Measurements from ENCODE around the gene PCDHGB6.
"Not testable (repeated sequence)": the region's sequence is repeated elsewhere in the genome, so short reads cannot be mapped to it uniquely, and the experiment has no call there.

PCDHGB6 gene

GRCh38 chr5:141421489-141421855, 13.7 kb downstream of the PCDHGB6 start:
- Mint-ChIP-seq H3K4me1 (peaks cover 13% of the 10 kb centered on the region), H3K9me3 (peaks cover 41% of the 10 kb centered on the region), H3K4me3 (peak overlapping the region; percentile 77), H3K27ac (no peak overlapping the region), H3K36me3 (ENCODE audit: low read depth) (peaks cover 37% of the 10 kb centered on the region), H3K27me3 (peaks cover 76% of the 10 kb centered on the region)
- ATAC-seq (no peak), DNase-seq (no peak)

- H3K36me3 Mint-ChIP-seq (ENCODE audit: low read depth): peaks cover 39% of the 10 kb centered on the region
- DNase-seq: no peak
- peaks cover 40% of the 10 kb centered on the region for H3K9me3 Mint-ChIP-seq
- H3K4me3 Mint-ChIP-seq: no peak overlapping the region
- no peak for ATAC-seq
- peaks cover 82% of the 10 kb centered on the region for H3K27me3 Mint-ChIP-seq
- no peak overlapping the region for H3K27ac Mint-ChIP-seq
- H3K4me1 Mint-ChIP-seq: peaks cover 10% of the 10 kb centered on the region
Observed at GRCh38 chr5:141422742-141423291, 15.0 kb downstream of the PCDHGB6 start.

DNA sequence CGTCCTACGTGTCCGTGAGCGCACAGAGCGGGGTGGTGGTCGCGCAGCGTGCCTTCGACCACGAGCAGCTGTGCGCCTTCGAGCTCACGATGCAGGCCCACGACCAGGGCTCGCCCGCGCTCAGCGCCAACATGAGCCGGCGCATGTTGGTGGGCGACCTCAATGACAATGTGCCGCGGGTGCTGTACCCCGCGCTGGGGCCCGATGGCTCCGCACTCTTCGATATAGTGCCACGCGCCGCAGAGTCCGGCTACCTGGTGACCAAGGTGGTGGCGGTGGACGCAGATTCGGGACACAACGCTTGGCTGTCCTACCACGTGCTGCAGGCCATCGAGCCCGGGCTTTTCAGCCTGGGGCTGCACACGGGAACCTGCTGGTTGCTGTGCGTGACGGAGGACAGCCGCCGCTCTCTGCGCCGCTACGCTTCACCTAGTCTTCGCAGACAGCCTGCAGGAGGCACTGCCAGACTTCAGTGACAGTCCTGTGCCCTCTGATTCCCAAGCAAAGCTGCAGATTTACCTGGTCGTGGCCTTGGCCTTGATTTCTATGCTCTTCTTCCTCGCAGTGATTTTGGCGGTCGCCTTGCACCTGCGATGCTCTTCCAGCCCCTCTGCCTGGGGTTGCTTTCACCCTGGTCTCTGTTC, 20.1 kb downstream of the PCDHGB6 start:
- Mint-ChIP-seq H3K27ac (no peak overlapping the region), H3K9me3 (peaks cover 27% of the 10 kb centered on the region), H3K4me3 (no peak overlapping the region), H3K36me3 (ENCODE audit: low read depth) (peaks cover 33% of the 10 kb centered on the region), H3K4me1 (peaks cover 12% of the 10 kb centered on the region), H3K27me3 (peaks cover 70% of the 10 kb centered on the region)
- DNase-seq: no peak
- ATAC-seq: no peak

DNA sequence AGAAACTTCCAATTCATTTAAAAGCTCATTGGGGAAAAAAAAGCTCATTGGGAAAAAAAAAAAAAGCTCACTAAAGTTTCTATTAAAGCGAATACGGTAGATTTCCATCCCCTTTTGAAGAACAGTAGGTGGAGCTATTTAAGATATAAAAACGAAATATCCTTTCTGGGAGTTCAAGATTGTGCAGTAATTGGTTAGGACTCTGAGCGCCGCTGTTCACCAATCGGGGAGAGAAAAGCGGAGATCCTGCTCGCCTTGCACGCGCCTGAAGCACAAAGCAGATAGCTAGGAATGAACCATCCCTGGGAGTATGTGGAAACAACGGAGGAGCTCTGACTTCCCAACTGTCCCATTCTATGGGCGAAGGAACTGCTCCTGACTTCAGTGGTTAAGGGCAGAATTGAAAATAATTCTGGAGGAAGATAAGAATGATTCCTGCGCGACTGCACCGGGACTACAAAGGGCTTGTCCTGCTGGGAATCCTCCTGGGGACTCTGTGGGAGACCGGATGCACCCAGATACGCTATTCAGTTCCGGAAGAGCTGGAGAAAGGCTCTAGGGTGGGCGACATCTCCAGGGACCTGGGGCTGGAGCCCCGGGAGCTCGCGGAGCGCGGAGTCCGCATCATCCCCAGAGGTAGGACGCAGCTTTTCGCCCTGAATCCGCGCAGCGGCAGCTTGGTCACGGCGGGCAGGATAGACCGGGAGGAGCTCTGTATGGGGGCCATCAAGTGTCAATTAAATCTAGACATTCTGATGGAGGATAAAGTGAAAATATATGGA, 22.7 kb downstream of the PCDHGB6 start, which contains the start of gene PCDHGA12:
TSS of gene PCDHGA12 (plus strand) at position 176 of the 782 bp plus-strand sequence. CDS start at position 429, 253 bp downstream.
- Mint-ChIP-seq H3K4me3 (peak within 1 kb of the TSS; percentile 59), H3K27me3 (peaks cover 71% of the 10 kb centered on the region), H3K4me1 (peaks cover 13% of the 10 kb centered on the region), H3K9me3 (peaks cover 29% of the 10 kb centered on the region), H3K27ac (no peak within 1 kb of the TSS), H3K36me3 (ENCODE audit: low read depth) (peaks cover 31% of the 10 kb centered on the region)
- ATAC-seq: no peak
- DNase-seq: no peak

- peaks cover 31% of the 10 kb centered on the region for H3K36me3 Mint-ChIP-seq (ENCODE audit: low read depth)
- DNase-seq (no peak), ATAC-seq (no peak)
- H3K27me3 Mint-ChIP-seq: peaks cover 68% of the 10 kb centered on the region
- peak overlapping the region; percentile 59 for H3K4me3 Mint-ChIP-seq
- no peak overlapping the region for H3K27ac Mint-ChIP-seq
- H3K4me1 Mint-ChIP-seq: peaks cover 13% of the 10 kb centered on the region
- peaks cover 29% of the 10 kb centered on the region for H3K9me3 Mint-ChIP-seq
Observed at GRCh38 chr5:141431286-141431685, 23.5 kb downstream of the PCDHGB6 start.

DNA sequence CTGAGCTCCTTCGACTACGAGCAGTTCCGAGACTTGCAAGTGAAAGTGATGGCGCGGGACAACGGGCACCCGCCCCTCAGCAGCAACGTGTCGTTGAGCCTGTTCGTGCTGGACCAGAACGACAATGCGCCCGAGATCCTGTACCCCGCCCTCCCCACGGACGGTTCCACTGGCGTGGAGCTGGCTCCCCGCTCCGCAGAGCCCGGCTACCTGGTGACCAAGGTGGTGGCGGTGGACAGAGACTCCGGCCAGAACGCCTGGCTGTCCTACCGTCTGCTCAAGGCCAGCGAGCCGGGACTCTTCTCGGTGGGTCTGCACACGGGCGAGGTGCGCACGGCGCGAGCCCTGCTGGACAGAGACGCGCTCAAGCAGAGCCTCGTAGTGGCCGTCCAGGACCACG, 24.5 kb downstream of the PCDHGB6 start:
- H3K36me3 Mint-ChIP-seq (ENCODE audit: low read depth): peaks cover 28% of the 10 kb centered on the region
- H3K27me3 Mint-ChIP-seq: peaks cover 66% of the 10 kb centered on the region
- H3K9me3 Mint-ChIP-seq: peaks cover 29% of the 10 kb centered on the region
- H3K27ac Mint-ChIP-seq, DNase-seq, H3K4me3 Mint-ChIP-seq, ATAC-seq: not testable (repeated sequence)
- peaks cover 13% of the 10 kb centered on the region for H3K4me1 Mint-ChIP-seq

DNA sequence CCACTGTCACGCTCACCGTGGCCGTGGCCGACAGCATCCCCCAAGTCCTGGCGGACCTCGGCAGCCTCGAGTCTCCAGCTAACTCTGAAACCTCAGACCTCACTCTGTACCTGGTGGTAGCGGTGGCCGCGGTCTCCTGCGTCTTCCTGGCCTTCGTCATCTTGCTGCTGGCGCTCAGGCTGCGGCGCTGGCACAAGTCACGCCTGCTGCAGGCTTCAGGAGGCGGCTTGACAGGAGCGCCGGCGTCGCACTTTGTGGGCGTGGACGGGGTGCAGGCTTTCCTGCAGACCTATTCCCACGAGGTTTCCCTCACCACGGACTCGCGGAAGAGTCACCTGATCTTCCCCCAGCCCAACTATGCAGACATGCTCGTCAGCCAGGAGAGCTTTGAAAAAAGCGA, 24.9 kb downstream of the PCDHGB6 start:
- peaks cover 13% of the 10 kb centered on the region for H3K4me1 Mint-ChIP-seq
- H3K27ac Mint-ChIP-seq, ATAC-seq, DNase-seq, H3K4me3 Mint-ChIP-seq: not testable (repeated sequence)
- peaks cover 63% of the 10 kb centered on the region for H3K27me3 Mint-ChIP-seq
- peaks cover 28% of the 10 kb centered on the region for H3K36me3 Mint-ChIP-seq (ENCODE audit: low read depth)
- peaks cover 29% of the 10 kb centered on the region for H3K9me3 Mint-ChIP-seq

GRCh38 chr5:141434006-141434405, 26.2 kb downstream of the PCDHGB6 start:
- H3K36me3 Mint-ChIP-seq (ENCODE audit: low read depth): peaks cover 23% of the 10 kb centered on the region
- ATAC-seq (no peak), DNase-seq (no peak)
- peaks cover 24% of the 10 kb centered on the region for H3K9me3 Mint-ChIP-seq
- peaks cover 57% of the 10 kb centered on the region for H3K27me3 Mint-ChIP-seq
- no peak overlapping the region for H3K27ac Mint-ChIP-seq
- H3K4me3 Mint-ChIP-seq: no peak overlapping the region
- peaks cover 13% of the 10 kb centered on the region for H3K4me1 Mint-ChIP-seq

DNA sequence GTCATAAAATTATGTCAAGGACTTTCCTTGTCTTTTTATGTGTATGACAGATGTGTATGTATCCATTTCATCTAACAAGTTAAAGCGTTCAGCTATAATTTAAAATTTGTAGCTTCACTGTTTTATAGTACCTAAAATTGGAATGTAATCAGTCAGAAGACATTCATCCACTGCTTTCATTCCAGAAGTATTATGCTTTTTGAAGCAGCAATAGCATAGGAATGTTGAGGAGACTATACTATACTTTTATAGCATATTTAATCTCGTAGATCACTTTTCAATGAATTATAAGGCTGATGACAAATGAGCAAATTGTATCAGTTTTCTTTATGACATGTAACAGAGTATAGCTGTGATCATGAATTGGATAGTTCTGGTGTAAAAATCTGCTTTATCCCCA, 29.4 kb downstream of the PCDHGB6 start:
- DNase-seq (no peak), ATAC-seq (no peak)
- Mint-ChIP-seq H3K27ac (no peak overlapping the region), H3K27me3 (peaks cover 38% of the 10 kb centered on the region), H3K36me3 (ENCODE audit: low read depth) (peaks cover 2% of the 10 kb centered on the region), H3K9me3 (peaks cover 15% of the 10 kb centered on the region), H3K4me3 (no peak overlapping the region), H3K4me1 (peaks cover 1% of the 10 kb centered on the region)

- Mint-ChIP-seq H3K4me3 (no peak overlapping the region), H3K27ac (no peak overlapping the region), H3K4me1 (no peaks in the 10 kb centered on the region), H3K9me3 (peaks cover 4% of the 10 kb centered on the region), H3K36me3 (ENCODE audit: low read depth) (no peaks in the 10 kb centered on the region), H3K27me3 (peaks cover 23% of the 10 kb centered on the region)
- DNase-seq (no peak), ATAC-seq (no peak)
Observed at GRCh38 chr5:141439411-141440141, 31.8 kb downstream of the PCDHGB6 start.

DNA sequence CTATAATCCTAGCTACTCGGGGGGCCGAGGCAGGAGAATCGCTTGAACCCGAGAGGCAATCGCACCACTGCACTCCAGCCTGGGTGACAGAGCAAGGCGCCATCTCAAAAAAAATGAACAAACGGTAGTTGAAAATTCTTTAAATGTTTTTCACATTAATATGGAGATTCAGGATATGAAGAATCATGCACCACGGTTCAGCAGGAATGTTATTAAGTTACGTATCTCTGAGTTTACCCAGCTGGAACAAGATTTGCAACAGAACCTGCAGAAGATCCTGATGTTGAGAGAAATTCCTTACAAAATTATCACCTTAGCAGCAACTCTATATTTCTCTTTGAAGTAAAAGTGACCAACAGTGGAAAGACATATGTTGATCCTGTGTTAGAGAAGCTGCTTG, 32.5 kb downstream of the PCDHGB6 start:
- H3K27ac Mint-ChIP-seq: no peak overlapping the region
- no peaks in the 10 kb centered on the region for H3K4me1 Mint-ChIP-seq
- H3K9me3 Mint-ChIP-seq: peaks cover 4% of the 10 kb centered on the region
- H3K4me3 Mint-ChIP-seq: no peak overlapping the region
- H3K27me3 Mint-ChIP-seq: peaks cover 25% of the 10 kb centered on the region
- H3K36me3 Mint-ChIP-seq (ENCODE audit: low read depth): no peaks in the 10 kb centered on the region
- DNase-seq (no peak), ATAC-seq (no peak)

DNA sequence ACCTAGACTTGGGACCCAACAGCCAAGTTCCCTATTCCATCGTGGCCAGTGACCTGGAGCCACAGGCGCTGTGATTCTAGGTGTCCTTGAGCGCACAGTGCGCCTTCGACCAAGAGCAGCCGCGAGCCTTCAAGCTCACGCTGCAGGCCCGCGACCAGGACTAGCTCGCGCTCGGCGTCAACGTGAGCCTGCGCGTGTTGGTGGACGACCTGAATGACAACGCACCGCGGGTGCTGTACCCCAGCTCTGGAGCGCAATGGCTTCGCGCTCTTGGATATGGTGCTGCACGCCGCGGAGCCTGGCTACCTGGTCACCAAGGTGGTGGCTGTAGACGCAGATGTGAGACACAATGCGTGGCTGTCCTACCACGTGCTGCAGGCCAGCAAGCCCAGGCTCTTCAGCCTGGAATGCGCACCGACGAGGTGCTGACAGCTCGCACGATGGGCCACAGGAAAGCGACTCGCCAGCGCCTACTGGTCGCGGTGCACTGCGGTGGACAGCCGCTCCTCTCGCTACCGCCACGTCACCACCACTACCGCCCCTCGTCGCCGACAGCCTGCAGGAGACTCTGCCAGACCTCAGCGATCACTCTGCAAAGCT, 33.9 kb downstream of the PCDHGB6 start:
- ATAC-seq (no peak), DNase-seq (no peak)
- H3K4me1 Mint-ChIP-seq: no peaks in the 10 kb centered on the region
- H3K27ac Mint-ChIP-seq: no peak overlapping the region
- H3K4me3 Mint-ChIP-seq: no peak overlapping the region
- H3K36me3 Mint-ChIP-seq (ENCODE audit: low read depth): no peaks in the 10 kb centered on the region
- H3K27me3 Mint-ChIP-seq: peaks cover 25% of the 10 kb centered on the region
- H3K9me3 Mint-ChIP-seq: peaks cover 4% of the 10 kb centered on the region

Measured in activated naive CD8-positive, alpha-beta T cell treated with anti-CD3 and anti-CD28 coated beads, Interleukin-2, amount 50 U/mL, for 24 hours (primary cell).